ENCODE results near the gene TGFBR3L.

DNA sequence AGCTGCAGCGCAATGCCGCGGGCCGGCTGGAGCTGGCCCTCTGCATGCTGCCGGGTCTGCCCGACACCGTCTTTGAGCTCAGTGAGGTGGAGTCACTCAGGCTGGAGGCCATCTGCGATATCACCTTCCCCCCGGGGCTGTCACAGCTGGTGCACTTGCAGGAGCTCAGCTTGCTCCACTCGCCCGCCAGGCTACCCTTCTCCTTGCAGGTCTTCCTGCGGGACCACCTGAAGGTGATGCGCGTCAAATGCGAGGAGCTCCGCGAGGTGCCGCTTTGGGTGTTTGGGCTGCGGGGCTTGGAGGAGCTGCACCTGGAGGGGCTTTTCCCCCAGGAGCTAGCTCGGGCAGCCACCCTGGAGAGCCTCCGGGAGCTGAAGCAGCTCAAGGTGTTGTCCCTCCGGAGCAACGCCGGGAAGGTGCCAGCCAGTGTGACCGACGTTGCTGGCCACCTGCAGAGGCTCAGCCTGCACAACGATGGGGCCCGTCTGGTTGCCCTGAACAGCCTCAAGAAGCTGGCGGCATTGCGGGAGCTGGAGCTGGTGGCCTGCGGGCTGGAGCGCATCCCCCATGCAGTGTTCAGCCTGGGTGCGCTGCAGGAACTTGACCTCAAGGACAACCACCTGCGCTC is 14.8 kb upstream of the TGFBR3L start:
- TF ChIP-seq, protein P1, sequence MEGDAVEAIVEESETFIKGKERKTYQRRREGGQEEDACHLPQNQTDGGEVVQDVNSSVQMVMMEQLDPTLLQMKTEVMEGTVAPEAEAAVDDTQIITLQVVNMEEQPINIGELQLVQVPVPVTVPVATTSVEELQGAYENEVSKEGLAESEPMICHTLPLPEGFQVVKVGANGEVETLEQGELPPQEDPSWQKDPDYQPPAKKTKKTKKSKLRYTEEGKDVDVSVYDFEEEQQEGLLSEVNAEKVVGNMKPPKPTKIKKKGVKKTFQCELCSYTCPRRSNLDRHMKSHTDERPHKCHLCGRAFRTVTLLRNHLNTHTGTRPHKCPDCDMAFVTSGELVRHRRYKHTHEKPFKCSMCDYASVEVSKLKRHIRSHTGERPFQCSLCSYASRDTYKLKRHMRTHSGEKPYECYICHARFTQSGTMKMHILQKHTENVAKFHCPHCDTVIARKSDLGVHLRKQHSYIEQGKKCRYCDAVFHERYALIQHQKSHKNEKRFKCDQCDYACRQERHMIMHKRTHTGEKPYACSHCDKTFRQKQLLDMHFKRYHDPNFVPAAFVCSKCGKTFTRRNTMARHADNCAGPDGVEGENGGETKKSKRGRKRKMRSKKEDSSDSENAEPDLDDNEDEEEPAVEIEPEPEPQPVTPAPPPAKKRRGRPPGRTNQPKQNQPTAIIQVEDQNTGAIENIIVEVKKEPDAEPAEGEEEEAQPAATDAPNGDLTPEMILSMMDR (IDR thresholded peaks at IDR 0.05) = no peak
- TF ChIP-seq POLR2A (IDR thresholded peaks at IDR 0.05) = no peak

All from body of pancreas (tissue), 4 donors.